ENCODE results near the gene IFITM2. TPM values are rescaled to one million over a fixed set of nuclear protein-coding genes. Genes with fewer than 3 reads are reported as not detected.
A peak's percentile ranks its signal among the peaks of the same experiment; 100 is the strongest.

The IFITM2 gene
- total RNA-seq, 1 donor from 2014 or later, result 607 TPM

- ATAC-seq, result no peak
- intact Hi-C loops (cut with DNase I), result no loop called here
These were observed 34.8 kb upstream of the IFITM2 start for GRCh38 chr11:272931-273198.

GRCh38 chr11:276219-276618 is 31.4 kb upstream of the IFITM2 start:
- no peak for TF ChIP-seq CTCF (IDR thresholded peaks at IDR 0.05)

More at GRCh38 chr11:272931-273198, 34.8 kb upstream of the IFITM2 start:
- Histone ChIP-seq H3K4me3 (no peak overlapping the region), H3K9me3 (no peaks in the 10 kb centered on the region), H3K4me1 (peaks cover 11% of the 10 kb centered on the region), H3K36me3 (no peaks in the 10 kb centered on the region), H3K27ac (no peak overlapping the region), H3K27me3 (ENCODE audit: low read depth) (no peaks in the 10 kb centered on the region)
- no peak for DNase-seq
- TF ChIP-seq CTCF (IDR thresholded peaks at IDR 0.05), result no peak

DNA sequence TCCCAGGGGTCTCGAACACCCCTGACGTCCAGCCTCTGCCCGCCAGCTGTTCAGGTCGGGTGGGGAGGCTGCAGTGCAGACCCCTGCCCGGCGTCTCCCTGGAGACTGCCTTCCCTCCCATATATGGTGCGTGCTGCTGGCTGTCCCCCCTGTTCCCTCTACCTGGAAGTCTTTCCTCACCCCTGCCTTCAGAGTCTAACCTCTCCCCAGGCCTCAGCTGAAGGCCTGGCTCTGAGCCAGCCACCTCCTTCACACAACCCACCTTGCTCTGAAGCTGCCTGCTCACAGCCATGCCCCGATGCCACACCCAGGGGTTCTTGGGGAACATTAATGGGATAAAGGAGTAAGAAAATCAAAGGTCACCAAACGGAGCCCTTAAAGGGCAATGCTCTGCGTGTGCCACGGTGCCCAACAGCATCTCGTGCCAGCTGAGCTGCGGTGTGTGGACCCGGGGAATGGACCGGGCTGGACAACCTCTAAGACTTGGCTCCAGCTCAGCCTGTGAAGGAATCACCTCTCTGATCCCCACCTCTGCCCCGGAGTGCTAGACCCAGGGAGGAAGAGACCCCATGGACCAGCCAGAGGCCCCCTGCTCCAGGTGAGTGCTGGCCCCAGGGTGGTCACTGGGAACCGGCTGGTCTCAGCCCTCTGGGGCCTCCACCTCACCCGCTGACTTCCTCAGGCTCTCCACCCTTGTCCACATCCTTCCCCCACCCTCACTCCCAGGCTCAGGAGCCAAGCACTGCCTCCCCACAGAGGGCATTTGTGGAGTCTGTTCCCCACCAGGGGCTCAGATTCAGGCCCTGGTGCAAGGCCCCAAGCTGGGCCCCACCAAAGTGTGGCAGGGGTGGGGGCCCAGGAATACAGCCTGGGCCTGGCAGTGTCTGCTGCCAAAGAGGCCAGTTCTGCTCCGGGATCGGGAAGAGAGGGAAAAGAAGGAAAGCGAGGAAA is 29.3 kb upstream of the IFITM2 start, which contains the start of gene NLRP6:
Gene NLRP6, plus strand, starts transcription at position 407 of the 951 bp plus-strand sequence. Its CDS starts 163 bp downstream, at position 570.
- intact Hi-C loops (cut with DNase I), result no loop called here

More at GRCh38 chr11:276219-276618, 31.4 kb upstream of the IFITM2 start:
- DNase-seq (no peak), ATAC-seq (no peak)
- no peak overlapping the region for H3K27ac ChIP-seq
- intact Hi-C loops (cut with DNase I), result no loop called here
- peaks cover 32% of the 10 kb centered on the region for H3K27me3 ChIP-seq (ENCODE audit: low read depth)
- H3K9me3 ChIP-seq, result no peaks in the 10 kb centered on the region
- H3K4me1 ChIP-seq, result peaks cover 33% of the 10 kb centered on the region
- H3K4me3 ChIP-seq, result no peak overlapping the region
- H3K36me3 ChIP-seq, result no peaks in the 10 kb centered on the region

GRCh38 chr11:279040-279965 is 28.3 kb upstream of the IFITM2 start:
- Histone ChIP-seq H3K27me3 (ENCODE audit: low read depth) (peaks cover 63% of the 10 kb centered on the region), H3K4me1 (peaks cover 42% of the 10 kb centered on the region), H3K4me3 (peak overlapping the region; percentile 46), H3K36me3 (no peaks in the 10 kb centered on the region), H3K27ac (peak overlapping the region; percentile 11), H3K9me3 (no peaks in the 10 kb centered on the region)
- no peak for TF ChIP-seq CTCF (IDR thresholded peaks at IDR 0.05)
- intact Hi-C loops (cut with DNase I), result no loop called here
- DNase-seq, result peak; percentile 61
- peak; percentile 42 to 47 for ATAC-seq

More for the DNA sequence above, 29.3 kb upstream of the IFITM2 start, which contains the start of gene NLRP6:
- peak in 1 of 2 donors; percentile 10 for ATAC-seq
- H3K4me3 ChIP-seq, result peak within 1 kb of the TSS; percentile 46
- TF ChIP-seq CTCF (IDR thresholded peaks at IDR 0.05), result no peak
- peaks cover 42% of the 10 kb centered on the region for H3K4me1 ChIP-seq
- peaks cover 53% of the 10 kb centered on the region for H3K27me3 ChIP-seq (ENCODE audit: low read depth)
- H3K27ac ChIP-seq, result no peak within 1 kb of the TSS
- no peaks in the 10 kb centered on the region for H3K36me3 ChIP-seq
- H3K9me3 ChIP-seq, result no peaks in the 10 kb centered on the region
- DNase-seq, result no peak

DNA sequence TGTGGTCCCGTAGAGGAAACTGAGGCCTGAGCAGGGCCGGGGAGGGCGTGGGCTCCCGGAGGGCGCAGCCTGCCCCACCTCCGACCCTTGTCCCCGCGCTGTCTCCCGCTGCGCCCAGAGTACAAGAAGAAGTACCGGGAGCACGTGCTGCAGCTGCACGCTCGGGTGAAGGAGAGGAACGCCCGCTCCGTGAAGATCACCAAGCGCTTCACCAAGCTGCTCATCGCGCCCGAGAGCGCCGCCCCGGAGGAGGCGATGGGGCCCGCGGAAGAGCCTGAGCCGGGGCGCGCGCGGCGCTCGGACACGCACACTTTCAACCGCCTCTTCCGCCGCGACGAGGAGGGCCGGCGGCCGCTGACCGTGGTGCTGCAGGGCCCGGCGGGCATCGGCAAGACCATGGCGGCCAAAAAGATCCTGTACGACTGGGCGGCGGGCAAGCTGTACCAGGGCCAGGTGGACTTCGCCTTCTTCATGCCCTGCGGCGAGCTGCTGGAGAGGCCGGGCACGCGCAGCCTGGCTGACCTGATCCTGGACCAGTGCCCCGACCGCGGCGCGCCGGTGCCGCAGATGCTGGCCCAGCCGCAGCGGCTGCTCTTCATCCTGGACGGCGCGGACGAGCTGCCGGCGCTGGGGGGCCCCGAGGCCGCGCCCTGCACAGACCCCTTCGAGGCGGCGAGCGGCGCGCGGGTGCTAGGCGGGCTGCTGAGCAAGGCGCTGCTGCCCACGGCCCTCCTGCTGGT is 27.5 kb upstream of the IFITM2 start:
- peaks cover 42% of the 10 kb centered on the region for H3K4me1 ChIP-seq
- peak overlapping the region; percentile 46 for H3K4me3 ChIP-seq
- ATAC-seq, result peak; percentile 16 to 51
- peak; percentile 60 for DNase-seq
- intact Hi-C loops (cut with DNase I), result no loop called here
- H3K27ac ChIP-seq, result no peak overlapping the region
- no peak for TF ChIP-seq CTCF (IDR thresholded peaks at IDR 0.05)
- H3K9me3 ChIP-seq, result no peaks in the 10 kb centered on the region
- H3K27me3 ChIP-seq (ENCODE audit: low read depth), result peaks cover 68% of the 10 kb centered on the region
- no peaks in the 10 kb centered on the region for H3K36me3 ChIP-seq

Data from lower lobe of right lung (tissue), 2 donors.